NCI-H748 (cell line): ENCODE results near the gene CAP2.

Source experiments
- DNase-seq: peaks from one replicate; lab custom pipeline; 2025; ENCODE audit not compliant: unreplicated experiment; lab: John Stamatoyannopoulos, UW

Gene CAP2

DNA sequence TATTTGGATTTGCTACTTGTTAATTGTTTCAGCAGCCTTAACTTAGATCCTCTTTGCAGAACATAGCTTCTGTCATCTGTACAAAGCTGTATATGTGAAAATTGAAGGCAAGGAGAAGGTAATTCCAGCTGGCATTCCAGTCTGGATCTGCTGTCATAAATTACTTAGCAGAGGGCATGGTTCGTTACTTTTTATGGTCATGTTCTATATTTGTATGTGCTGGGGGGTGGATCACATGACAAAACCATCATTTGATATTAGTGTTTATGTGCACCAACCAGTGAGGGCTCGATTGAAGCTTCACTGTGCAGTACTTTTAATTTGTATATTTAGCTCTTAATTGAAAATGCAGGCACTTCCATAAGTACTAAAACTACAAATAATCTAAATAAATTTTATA lies 80.2 kb downstream of the CAP2 start:
- DNase-seq = peak; percentile 88

DNA sequence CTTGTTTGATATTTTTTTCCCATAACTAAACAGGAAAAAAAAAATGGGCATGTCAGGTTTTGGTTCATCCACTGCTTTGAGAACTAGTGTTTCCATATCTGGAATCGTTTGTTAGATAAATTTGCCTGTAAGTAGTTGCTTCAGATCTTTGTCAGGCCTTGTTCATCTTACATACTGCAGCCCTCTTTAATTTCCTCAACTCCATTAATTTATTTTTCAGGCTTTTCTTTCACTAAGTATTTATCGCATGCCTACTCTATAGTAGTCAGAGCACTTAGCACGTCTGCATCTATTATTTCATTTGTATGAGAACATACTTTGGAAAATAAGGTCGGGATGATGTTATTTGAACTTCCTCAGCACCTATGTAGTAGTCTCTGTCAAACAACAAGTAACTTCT lies 80.9 kb downstream of the CAP2 start:
- DNase-seq = no peak

DNA sequence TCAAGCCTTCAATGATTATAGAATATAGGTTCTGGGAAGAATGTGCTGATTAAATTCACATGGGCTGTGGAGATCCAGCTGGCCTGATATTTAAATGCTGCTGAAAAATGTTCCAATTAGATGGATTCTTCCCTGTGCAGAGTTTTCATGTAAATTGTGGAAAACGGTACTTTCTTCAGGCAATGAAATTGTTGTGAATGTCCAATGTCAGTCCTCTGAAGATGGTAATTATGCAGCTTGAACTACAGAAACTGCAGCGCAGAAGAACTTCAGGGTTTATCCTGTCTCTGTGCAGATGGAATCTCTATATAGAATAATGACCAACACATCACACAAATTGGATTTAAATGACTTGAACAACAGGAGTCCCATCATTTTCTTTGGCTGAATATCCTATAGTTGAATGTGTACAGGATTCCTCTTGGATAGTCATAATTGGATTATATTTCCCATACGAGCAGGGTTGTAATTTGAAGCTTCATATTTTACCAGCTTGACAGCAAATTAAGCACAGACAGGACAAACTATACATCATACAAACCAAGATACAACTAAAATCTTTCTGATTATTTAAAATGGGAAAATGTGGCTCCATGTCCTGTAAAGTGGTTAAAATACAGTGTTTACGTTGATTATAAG lies 82.3 kb downstream of the CAP2 start:
- no peak for DNase-seq

DNA sequence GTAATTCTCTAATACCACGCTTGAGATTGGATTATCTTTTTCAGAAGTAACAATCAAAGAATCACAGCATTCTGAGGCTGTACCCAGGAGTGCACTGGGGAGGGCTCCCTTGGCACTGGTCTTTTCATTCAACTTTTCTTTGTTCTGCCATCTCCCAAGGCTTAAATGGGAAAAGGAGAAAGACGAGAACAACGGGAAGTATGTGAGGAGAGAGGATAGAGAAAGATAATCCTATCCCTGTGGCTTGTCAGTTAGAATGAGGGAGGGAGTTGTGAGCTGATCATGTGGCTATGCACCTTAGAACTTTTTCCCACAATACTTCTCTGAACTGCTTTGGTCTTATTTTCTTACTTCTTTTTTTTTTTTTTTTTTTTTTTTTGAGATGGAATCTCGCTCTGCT lies 83.1 kb downstream of the CAP2 start:
- DNase-seq = no peak

DNA sequence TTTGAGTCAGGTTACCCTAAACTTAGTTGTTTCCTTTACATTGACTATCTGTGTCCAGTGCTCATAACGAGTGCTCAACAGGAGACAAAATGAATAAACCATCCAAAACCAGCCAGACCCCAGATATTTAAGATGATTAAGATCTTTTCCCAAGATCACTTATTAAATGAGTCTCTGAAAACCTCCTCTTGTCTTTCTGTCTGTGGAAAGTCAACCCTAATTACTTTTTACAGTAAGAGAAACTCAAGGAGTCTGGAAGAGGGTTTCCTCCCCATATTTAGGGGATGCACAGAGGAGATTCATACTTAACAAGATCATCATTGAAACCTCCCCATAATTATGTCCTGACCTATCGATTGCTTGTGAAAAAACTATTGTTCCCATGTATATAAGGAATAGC lies 84.0 kb downstream of the CAP2 start:
- DNase-seq = no peak

DNA sequence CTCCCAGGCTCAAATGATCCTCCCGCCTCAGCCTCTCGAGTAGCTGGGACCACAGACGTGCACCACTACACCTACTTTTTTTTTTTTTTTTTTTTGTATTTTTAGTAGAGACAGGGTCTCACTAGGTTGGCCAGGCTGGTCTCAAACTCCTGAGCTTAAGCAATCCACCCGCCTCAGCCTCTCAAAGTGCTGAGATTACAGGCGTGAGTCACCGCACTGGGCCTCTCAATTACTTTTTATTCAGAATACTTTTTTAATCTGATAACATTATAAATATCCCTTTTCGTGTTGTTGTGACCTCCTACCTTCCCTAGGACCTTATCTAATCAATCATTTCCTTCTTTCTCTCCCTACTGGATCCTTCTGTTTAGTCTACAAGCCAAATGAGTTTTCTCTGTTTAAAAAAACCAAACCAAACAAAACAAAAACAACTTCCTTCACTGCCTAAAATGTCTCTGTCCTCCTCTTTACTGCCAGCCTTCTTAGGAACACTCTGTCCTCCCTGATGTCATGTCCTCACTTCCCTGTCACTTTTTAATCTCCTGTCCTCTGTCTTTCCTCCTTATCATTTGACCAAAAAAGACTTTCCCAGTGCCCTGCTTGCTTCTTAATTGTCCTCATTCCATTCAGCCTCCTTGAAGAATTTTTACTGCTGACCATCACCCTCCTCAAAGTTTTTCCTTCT lies 85.0 kb downstream of the CAP2 start:
- DNase-seq = no peak

DNA sequence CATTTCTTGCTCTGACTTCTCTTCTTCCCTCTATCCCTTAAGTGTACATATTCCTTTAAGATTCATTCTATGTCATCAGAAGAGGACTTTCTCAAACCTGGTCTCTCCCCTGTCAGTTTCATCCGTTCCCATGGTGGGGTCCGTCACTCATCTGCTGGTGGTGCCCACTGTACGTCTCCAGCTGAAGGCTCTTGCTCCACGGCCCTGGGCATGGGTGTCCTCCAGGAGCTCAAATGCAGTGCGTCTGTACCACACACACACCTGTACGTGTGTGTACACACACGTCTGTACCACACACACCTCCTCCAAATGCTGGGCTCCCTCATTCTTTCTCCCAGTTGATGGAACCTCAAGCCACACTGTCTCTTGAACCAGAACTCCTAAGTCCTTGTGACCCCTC lies 85.6 kb downstream of the CAP2 start:
- no peak for DNase-seq

DNA sequence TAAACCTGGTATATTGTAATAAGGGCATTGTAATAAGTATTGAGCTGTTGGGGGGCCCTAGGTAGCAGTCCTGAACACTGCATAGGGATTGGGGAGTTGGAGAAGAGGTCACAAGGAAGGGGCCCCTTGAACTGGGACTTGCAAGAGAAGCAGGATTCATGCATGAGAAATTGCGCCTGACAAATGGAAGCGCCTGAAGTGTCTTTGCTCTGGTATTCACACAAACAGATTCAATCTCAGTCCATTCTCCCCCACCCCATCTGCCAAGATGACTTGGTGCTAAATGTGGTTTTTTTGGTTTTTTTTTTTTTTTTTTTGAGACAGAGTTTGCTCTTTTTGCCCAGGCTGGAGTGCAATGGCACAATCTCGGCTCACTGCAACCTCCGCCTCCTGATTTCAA lies 87.1 kb downstream of the CAP2 start:
- no peak for DNase-seq

DNA sequence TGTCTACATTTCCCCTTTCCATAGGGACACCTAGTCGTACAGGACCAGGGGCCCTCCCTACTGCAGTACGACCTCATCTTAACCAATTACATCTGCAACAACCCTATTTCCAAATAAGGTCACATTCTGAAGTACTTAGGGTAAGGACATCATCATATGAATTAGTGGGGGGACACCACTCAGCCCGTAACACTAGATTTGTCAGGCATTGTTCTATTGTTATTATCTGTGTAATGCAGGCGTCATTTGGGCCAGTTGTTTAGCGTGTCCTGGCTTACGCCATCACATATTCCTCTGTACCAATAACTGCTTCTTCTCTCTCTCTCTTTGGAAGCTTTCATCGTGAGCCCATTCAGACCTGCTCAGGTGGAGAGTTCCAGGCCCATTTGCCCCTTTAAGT lies 89.3 kb downstream of the CAP2 start:
- peak; percentile 54 for DNase-seq

DNA sequence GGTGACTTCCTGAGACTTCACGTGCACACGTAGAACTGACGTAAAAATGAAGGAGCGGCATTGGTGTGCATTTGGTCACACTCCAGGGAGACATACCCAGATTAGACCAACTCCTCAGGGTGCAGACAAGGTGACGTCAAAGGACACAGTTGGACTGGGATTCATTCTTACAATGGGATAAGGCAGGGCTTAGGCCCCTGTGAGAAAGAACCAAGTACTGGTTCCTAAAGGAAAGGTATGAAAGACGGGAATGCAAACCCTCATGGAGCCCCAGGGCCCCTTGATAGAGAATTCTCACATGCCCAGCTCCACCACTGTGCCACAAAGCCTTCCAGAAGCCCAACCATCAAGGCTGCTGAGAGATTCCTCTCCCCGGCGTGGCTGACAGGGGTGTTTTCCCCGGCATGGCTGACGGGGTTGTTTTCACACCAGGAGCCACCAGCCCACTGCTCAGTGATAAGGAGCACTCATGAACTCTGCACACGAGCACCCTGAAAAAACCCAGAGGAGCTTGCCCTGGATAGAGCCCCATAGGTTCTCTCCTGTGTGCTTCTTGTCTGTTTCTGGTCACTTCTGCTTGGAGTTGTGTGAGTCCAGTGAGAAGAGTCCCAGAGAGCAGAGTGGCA lies 90.1 kb downstream of the CAP2 start:
- no peak for DNase-seq

DNA sequence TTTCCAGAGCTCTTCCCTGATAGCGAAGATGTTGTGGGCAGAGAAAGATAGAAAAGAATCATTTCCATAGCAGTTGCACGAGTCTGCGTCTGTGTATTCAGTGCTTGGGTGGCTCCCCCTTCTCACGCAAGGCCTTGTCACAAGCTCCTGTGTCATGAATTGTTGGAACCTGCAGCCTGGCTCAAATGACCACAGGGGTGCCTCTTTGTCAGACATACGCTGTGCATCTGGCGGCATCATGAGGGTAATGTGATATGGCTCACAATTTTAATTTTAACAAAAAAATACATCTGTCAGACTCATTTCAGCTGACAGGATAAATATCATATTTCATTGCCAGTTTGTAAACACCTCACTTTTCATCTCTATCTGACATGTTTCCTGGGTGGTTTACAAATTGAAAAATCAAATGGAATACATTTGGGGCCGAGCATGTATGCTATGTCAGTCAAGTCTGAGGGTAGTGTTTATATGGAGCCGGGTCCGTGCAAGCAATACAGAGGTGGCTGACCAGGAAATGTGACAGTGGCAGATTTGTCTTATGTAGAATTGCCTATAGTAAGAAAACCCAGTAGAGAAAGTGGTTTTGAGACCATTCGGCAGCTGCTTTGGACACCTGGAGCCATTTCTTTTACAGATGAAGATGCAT lies 90.9 kb downstream of the CAP2 start:
- peak; percentile 88 for DNase-seq

DNA sequence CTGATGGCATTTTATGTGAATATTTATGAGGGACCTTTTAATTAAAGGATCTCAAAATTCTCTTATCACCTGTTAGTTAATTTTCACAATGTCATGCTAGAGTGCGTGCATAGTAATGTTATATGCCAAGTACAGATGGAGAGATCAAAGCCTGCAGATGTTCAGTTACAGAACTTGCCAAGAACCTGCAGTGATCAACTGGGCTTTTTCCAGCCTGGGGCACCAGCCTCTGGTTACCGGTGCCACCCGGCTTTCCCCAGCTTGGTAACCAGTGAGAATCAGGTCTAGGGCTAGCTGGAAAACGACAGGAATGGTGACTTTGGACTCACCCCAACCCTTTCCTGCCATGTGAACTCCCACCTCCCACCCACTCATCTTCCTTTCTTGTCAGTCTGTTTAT lies 91.8 kb downstream of the CAP2 start:
- DNase-seq = no peak

DNA sequence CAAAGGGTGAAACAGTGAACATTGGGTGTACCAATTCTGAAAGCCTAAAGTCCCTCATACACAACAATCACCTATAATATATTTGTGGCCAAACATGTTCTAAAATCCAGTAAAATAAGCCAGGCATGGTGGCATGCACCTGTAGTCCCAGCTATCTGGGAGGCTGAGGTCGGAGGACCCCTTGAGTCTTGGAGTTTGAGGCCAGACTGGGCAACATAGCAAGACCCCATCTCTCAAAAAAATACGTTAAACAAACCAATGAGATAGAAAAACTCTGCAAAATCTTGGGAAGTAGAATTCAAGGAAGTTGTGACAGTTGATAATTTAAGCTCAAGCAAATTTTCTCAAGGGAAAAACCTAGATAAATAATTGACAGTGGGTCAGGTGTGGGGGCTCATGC lies 92.6 kb downstream of the CAP2 start:
- no peak for DNase-seq

DNA sequence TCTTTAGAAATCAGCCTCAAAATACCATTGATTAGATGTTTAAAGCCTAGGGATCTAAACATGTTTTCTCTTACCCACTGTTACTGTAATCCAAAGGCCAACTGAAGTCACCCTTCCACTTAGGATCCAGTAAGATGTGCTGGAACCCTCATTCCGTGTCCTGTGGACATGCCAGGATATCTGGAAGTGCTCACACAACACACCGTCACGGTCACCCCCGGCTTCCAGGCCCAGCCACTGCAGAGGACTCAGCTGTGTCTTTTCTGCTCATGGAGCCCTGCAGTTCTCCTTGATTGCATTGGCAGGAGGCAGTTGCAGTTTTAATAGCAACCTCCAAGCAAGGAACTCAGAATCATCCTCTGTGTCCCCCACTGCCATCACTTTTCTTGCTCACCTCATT lies 93.3 kb downstream of the CAP2 start:
- no peak for DNase-seq

DNA sequence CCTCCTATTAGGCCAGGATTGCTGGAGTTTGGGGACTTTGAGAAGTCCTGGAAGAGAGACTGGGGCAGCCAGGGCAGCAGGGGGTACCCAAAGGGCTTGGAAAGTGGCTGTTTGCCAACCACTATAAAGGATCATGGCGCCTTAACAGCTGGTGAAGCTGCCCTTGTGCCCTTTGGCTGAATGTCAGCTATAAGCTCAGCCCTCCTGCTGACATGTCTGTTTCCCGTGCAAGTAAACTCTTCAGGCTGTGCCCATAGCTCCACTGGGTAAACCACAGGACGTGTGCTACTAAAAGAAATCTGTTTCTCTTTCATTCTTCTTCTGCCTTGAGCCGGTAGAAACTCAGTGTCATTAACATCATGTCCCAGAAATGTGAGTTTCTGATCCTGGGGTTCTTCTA lies 97.3 kb downstream of the CAP2 start:
- DNase-seq = peak; percentile 75

DNA sequence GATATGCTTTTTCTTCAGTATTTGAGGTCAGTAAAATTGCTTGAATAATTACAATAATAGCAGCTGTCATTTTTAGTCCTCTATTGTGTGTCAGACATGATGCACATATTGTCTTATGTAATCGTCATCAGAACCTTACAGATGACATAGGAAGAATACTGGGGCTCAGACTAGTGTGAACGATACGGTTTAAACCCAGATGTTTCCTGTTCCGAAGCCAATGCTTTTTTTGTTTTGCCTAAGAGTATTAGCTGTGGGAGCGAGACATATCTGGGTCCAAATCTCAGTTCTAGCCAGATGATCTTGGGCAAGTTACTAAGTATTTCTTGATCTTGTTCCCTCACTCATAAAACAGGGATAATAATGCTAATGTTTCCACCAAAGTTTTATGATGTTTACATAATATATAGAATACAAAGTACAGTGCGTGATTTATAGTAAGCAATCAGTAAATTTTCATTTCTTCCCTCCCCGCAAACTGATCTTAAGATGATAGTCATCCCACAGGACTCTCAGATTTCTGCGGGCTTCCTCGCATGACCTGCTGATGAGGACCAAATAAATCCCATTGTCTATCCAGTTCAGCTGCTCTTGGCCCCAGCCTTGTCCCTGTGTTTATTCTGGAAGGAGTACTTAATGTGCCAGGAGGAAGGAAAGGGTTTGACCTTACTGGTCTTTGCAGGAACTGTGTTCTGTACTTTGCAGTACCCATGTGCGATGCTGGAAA lies 98.2 kb downstream of the CAP2 start:
- no peak for DNase-seq

DNA sequence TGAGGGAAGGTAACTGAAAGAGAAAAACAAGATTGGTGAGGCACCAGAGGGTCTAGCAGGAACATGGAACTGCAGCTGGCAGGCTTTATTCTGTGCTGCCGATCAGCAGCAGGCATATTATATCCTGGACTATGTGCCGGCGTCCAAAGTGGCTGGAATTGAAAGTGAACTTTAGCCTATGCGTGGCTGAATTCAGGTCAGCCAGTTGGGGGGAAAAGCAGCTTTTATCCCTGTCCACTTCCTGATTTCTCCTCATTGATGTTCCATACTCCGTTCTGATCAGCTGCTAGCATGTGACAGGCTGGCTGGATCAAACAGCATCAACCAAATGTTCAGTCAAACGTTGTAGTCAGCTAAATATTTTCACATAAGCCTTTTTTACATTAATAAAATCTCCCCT lies 99.0 kb downstream of the CAP2 start:
- no peak for DNase-seq

DNA sequence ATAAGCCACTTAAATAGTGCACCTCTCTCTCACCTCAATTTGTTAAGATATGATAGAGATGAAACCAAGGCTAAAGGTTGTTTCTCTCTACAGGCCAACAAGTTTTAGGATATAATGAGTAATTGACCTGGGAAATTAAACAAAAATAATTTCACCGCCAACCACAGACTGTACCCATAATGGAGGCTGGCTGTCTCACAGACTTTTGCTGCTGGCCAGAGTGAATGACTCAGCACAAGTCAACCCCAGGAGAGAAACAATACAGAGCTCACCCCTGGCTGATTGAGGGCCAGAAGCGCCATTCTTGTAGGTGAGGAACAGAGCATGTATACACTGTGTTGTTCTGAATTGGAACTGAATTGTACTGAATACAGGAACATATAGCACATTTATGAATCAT lies 99.9 kb downstream of the CAP2 start:
- peak; percentile 10 for DNase-seq

DNA sequence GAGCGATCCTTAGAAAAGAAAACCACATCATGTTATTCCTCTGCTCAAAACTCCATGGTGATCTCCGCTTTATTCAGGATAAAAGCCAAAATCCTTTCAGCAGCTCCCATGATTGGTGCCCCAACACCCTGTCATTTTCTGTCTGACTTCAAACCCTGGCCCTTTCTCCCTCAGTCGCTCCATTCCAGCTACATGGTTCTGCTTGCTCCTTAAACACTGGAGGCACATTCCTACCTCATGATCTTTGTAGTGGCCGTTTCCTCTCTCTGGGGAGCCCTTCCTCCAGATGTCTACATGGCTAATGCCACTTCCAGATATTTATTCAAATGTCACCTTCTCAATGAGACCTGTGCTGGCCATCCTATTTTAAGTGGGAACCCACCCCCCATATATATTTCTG lies 100.8 kb downstream of the CAP2 start:
- DNase-seq = no peak

DNA sequence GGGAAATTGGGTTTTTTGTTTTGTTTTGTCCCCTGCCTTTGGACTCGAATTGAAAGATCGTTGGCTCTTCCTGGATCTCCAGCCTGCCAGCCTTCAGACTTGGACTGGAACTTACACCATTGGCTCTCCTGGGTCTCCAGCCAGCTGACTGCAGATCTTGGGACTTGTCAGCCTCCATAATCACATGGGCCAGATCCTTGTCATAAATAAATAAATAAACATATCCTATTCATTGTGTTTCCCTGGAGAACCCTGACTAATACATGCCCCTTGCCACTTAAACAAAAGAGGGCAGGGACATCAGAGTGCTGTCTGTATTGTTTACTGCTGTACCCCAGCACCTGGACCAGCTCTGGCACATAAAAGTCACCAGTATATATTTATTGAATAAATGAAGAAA lies 101.5 kb downstream of the CAP2 start:
- DNase-seq = peak; percentile 38

DNA sequence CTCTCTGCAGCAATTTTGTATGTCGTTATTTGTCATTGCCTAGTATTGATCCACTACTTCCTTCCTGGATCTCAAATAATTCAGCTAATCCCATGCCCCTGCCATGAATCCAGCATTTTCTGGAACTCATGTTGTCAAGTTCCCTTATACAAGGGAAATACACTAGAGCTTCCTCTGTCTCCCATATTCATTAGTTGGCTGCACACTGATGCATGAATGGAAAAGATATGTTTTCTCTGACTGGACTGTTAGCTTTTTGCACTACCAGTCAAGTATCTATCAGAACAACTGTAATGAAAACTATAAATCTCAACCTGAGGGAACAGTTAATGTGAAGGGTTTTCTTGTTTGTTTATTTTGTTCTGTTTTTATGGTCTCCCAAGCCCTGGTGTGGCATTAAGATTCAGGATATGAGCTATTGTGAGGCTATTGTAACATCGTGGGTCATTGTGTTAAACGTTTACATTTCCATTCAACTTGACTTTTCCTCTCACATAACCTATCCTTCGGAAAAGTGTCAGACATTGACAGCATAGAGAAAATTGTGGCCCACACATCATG lies 104.2 kb downstream of the CAP2 start:
- DNase-seq = peak; percentile 76
